D721Med (cell line): ENCODE data around the gene PDIA5.

ENCODE experiments used
- DNase-seq: peaks from one replicate; pipeline ENCODE4 v3.0.0; 2011; ENCODE audit warnings: low spot score; ENCODE audit not compliant: insufficient read length
- FAIRE-seq: peaks from 2 replicates; lab custom pipeline; 2011; peaks lifted over from hg19 to GRCh38; lab: Jason Lieb, UNC
- TF ChIP-seq, protein P1 (sequence below): IDR thresholded peaks from 2 replicates; pipeline ENCODE4 v1.5.1; 2012; ENCODE audit warnings: mild to moderate bottlenecking, control low read depth; ENCODE audit not compliant: insufficient read depth; ENCODE audit errors: missing control alignments

The PDIA5 gene

DNA sequence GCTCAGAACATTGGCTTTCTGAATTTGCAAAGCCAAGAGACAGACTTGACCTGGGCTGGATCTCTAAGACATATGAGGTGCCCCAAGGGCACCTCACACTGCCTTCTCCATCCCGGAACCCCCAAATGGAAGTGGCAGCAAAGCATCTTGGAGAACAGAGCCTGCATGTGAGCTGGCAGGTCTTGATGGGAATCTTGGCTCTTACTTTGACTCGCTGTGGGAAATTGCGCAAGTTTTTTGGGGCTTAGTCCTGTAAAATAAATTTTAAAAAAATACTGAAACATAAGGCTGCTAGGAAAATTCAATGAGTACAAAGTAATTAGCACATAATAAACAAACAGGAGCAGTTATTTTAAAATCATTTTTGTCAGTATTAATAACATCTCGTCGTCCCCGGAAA is 121.2 kb downstream of the PDIA5 start:
- FAIRE-seq (no peak), DNase-seq (no peak)
- TF ChIP-seq, protein P1, sequence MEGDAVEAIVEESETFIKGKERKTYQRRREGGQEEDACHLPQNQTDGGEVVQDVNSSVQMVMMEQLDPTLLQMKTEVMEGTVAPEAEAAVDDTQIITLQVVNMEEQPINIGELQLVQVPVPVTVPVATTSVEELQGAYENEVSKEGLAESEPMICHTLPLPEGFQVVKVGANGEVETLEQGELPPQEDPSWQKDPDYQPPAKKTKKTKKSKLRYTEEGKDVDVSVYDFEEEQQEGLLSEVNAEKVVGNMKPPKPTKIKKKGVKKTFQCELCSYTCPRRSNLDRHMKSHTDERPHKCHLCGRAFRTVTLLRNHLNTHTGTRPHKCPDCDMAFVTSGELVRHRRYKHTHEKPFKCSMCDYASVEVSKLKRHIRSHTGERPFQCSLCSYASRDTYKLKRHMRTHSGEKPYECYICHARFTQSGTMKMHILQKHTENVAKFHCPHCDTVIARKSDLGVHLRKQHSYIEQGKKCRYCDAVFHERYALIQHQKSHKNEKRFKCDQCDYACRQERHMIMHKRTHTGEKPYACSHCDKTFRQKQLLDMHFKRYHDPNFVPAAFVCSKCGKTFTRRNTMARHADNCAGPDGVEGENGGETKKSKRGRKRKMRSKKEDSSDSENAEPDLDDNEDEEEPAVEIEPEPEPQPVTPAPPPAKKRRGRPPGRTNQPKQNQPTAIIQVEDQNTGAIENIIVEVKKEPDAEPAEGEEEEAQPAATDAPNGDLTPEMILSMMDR = no peak

DNA sequence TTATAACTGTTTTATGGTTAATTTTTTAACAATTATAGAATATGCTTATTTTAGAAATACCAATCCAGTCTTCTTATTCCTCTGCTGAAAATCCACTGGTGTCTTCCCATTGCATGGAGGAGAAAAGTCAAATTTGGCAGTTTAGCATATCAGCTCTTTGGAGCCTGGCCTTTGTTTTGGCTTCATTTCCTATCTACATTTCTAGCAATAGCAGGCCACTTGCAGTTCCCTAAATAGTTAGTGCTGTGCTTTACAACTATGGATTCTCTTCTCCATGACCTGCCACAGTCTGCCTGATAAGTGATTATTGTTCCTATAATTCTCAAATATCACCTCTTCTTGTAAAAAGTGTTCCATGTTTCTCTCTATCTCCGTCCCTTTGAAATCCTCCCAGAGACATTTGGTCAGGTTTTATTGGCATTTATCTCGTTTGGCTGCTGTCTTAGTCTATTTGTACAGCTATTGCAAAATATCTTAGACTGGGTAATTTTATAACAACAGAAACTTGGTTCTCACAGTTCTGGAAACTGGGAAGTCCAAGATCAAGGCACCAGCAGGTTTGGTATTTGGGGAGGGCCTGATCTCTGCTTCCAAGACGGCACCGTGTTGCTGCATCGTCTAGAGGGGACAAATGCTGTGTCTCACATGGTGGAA is 126.8 kb downstream of the PDIA5 start:
- TF ChIP-seq, protein P1 = no peak
- no peak for FAIRE-seq
- no peak for DNase-seq

DNA sequence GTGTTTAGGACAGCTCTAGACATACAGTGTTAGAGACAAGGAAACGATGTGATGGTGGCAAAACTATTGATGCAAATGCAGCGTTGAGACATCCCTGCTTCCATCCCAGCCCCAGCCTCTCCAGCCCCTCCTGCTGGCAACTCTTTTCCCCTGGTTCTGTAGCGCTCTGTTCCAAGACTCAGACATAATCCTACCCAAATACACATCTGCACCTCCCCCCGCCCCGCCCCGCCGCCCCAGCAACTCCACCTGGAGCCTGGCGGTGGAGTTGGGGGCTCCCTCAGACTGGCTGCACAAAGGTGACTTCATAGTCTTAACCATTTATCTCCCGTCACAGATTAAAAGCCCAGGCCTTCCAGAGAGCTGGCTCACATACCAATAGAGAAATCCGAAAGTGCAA is 127.7 kb downstream of the PDIA5 start:
- TF ChIP-seq, protein P1 = peak; percentile 60
- DNase-seq (no peak), FAIRE-seq (no peak)

DNA sequence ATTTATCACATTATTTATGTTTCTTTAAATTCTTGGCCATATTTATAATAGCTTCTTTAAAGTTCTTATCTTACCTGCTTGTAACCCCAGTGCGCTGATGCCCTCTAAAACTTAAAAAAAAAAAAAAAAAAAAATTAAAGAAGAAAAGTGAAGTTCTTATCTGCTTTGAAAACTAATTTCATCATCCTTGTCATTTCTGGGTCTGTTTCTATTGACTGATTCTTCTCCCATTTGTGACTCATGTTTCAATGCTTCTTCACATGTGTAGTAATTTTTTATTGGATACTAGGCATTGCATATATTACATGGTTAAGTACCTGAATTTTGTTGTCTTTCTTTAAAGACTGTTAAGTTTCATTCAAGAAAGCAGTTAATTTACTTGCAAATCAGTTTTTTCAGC is 131.5 kb downstream of the PDIA5 start:
- TF ChIP-seq, protein P1 = no peak
- DNase-seq = no peak
- FAIRE-seq = no peak

DNA sequence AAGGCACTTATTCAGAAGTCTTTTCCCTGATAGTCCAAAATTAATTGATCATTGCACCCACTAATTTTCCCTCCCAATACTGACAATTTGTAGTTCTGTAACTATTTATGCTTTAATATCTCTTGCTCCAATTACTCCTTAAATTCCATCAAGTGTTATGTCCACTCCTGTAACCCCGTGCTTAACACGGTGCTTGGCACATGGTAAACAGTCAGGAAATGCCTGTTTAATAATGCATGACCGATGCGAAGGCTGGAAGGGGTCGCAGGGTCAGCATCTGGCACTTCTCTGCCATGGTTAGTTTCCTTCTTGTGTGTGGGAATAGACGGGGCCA is 134.4 kb downstream of the PDIA5 start:
- TF ChIP-seq, protein P1 = no peak
- DNase-seq = no peak
- FAIRE-seq = no peak

DNA sequence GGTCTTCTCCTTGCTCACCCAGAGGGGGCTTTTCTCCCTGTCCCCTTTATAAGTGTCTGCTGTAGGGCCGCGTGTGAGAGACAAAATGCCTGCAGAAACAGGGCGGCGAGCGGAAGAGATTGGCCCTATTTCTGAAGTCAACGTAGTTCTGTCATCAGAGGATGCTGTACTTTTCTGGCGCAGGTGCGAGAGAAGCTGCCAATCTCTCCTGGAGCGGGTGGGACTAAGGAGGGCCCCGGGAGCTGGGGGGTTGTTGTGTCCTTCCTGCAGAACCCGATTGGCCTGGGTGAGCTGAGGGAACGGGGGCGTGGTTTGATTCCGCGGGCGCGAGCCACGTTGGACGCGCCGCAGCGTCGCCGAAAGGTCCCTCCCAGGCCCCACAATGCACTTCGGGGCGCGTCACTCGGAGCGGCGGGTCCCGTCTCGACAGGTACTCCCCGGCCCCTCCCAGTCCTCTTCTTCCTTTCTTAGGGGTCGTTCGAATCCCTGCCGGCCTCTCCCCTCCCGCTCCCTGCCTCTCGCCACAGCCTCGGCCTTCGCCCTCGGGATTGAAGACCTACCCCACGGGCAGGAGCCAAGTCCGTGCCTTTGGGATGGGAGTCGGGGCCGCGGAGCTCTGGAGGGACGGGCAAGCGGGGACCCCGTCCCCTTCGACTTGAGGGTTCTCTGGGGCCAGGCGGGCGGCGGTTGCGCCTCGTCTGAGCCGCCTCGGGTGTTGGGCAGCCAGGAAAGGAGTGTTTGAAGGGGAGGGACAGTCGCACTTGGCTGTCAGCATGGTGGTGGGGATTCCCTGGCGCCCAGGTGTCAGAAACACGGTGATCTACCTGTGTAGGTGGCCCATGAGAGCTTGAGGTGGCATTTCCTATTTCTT is 135.0 kb downstream of the PDIA5 start, which contains the start of gene SEC22A:
Gene SEC22A (plus strand): TSS at position 387 of the 871 bp plus-strand sequence. CDS start 7,275 bp downstream, outside the sequence.
- TF ChIP-seq, protein P1 = no peak
- no peak for FAIRE-seq

More for the DNA sequence above, 135.0 kb downstream of the PDIA5 start, which contains the start of gene SEC22A:
- peak; percentile 63 for DNase-seq
